ENCODE results near the gene ZNF555. TPM values are rescaled to one million over a fixed set of nuclear protein-coding genes. Genes with fewer than 3 reads are reported as not detected.

ZNF555 gene
- total and polyA plus RNA-seq, 10 of the 15 experiments (the other 5 are each of a cell fraction or from before 2014, with no cell fraction given): 0.58 to 1.9 (median 1.2) TPM

GRCh38 chr19:2866495-2867024 lies 25.3 kb downstream of the ZNF555 start:
- ChIA-PET RAD21 (ENCODE audit: unreplicated experiment) (no interaction called here), POLR2A (no interaction called here), CTCF (no interaction called here), SMC1A (ENCODE audit: uncharacterized antibody, unreplicated experiment) (no interaction called here)
- Histone ChIP-seq H3K4me2 (ENCODE audit: control insufficient read depth, insufficient read depth) (no peak overlapping the region), H4K20me1 (ENCODE audit: control insufficient read depth, insufficient read depth) (no peaks in the 10 kb centered on the region), H3K27me3 (replicated peaks in 1 of 2; ENCODE audit: control insufficient read depth in 2 of 2, insufficient read depth in 2 of 2, low read length in 1 of 2) (no peaks in the 10 kb centered on the region), H3K79me2 (ENCODE audit: control insufficient read depth, insufficient read depth, low read length) (no peaks in the 10 kb centered on the region), H3K4me3 (no peak overlapping the region), H3K9ac (ENCODE audit: control insufficient read depth, insufficient read depth, low read length) (no peak overlapping the region), H3K9me3 (replicated peaks; ENCODE audit: control insufficient read depth, insufficient read depth, low read length) (no peaks in the 10 kb centered on the region; the same call in 2 of the 3 replicates), H3K36me3 (ENCODE audit: control insufficient read depth in 2 of 2, insufficient read depth in 2 of 2, low read length in 1 of 2) (no peaks in the 10 kb centered on the region), H3K27ac (ENCODE audit: control insufficient read depth, insufficient read depth) (no peak overlapping the region), H3K4me1 (ENCODE audit: control insufficient read depth, insufficient read depth, low read length) (no peaks in the 10 kb centered on the region), H2AFZ (ENCODE audit: control insufficient read depth, low read depth, low read length) (no peak overlapping the region)
- in situ Hi-C loops (cut with MboI) (no loop called here), intact Hi-C loops (cut with micrococcal nuclease; ENCODE audit: unreplicated experiment) (no loop called here)
- WGBS (ENCODE audit: insufficient coverage, insufficient replicate concordance, low lambda C conversion rate, missing lambda C conversion rate): 62% methylated on average over 8 of the region's 8 CpGs
- TF ChIP-seq MEF2A (IDR thresholded peaks at IDR 0.05; ENCODE audit: insufficient read depth, low read depth, low read length) (no peak), IRF4 (IDR thresholded peaks at IDR 0.05; ENCODE audit: low read depth, low read length) (no peak), USF1 (IDR thresholded peaks at IDR 0.05; ENCODE audit: borderline replicate concordance, extremely low read length, insufficient read depth, low read depth, low read length) (no peak), SP1 (IDR thresholded peaks at IDR 0.05; ENCODE audit: low read depth, low read length) (no peak), SUZ12 (IDR thresholded peaks at IDR 0.05; ENCODE audit: unreplicated experiment) (no peak), TCF3 (IDR thresholded peaks at IDR 0.05; ENCODE audit: borderline replicate concordance, insufficient read depth, low read depth, low read length) (no peak), EGR1 (IDR thresholded peaks at IDR 0.05; ENCODE audit: borderline replicate concordance in 1 of 2, low read depth in 2 of 2, low read length in 2 of 2) (no peak), ZSCAN29 (IDR thresholded peaks at IDR 0.05) (no peak), GABPA (IDR thresholded peaks at IDR 0.05; ENCODE audit: low read depth) (no peak)
- DNase-seq (ENCODE audit: low read depth, low spot score) (no peak), ATAC-seq (no peak), FAIRE-seq (no peak)
- no TSS peak for BruUV-seq (replicated peaks)
